WTC11 (cell line): ENCODE measurements around the gene TAF5L. TPM values are rescaled to one million over a fixed set of nuclear protein-coding genes. Genes with fewer than 3 reads are reported as not detected.

Experiments used
- ATAC-seq: fragments of 200-7000 bp; cut with Tn5 transposase; 2 replicates; pipeline ENCODE4 v1.10.0; 2021; ENCODE audit warnings: mild to moderate bottlenecking, moderate library complexity
- CTCF ChIA-PET: fragments of 300-600 bp; sonication (Branson Sonifier 250); formaldehyde crosslinking; loops from one replicate; lab custom pipeline; 2021; ENCODE audit warnings: antibody characterized with exemption; lab: Charles Lee
- POLR2A ChIA-PET: fragments of 350-600 bp; sonication (Branson Sonifier 250); formaldehyde crosslinking; loops from one replicate; lab custom pipeline; 2021; ENCODE audit warnings: antibody characterized with exemption; lab: Charles Lee
- DNase-seq: peaks from one replicate; pipeline ENCODE4 v3.0.0; 2021; ENCODE audit warnings: low spot score
- H3K27ac Mint-ChIP-seq: 2 replicates; pipeline ENCODE4 v1.8.0; 2021; ENCODE audit warnings: mixed read lengths
- H3K27me3 Mint-ChIP-seq: 2 replicates; pipeline ENCODE4 v1.8.0; 2021; ENCODE audit warnings: low read depth, mild to moderate bottlenecking, moderate library complexity, mixed read lengths
- H3K36me3 Mint-ChIP-seq: 2 replicates; pipeline ENCODE4 v1.8.0; 2021; ENCODE audit warnings: mixed read lengths
- H3K4me1 Mint-ChIP-seq: 2 replicates; pipeline ENCODE4 v1.8.0; 2022; ENCODE audit warnings: mixed read lengths
- H3K4me3 Mint-ChIP-seq: 2 replicates; pipeline ENCODE4 v1.8.0; 2021; ENCODE audit warnings: mild to moderate bottlenecking, moderate library complexity, mixed read lengths
- H3K9me3 Mint-ChIP-seq: 2 replicates; pipeline ENCODE4 v1.8.0; 2021; ENCODE audit warnings: mixed read lengths
- CBFB ChIP-seq: sonication (generic); formaldehyde crosslinking; IDR thresholded peaks from 2 replicates; pipeline ENCODE4 v1.8.1; 2022; ENCODE audit warnings: mild to moderate bottlenecking, low read depth, missing genetic modification reagents
- CREB1 ChIP-seq: sonication (generic); formaldehyde crosslinking; IDR thresholded peaks from 2 replicates; pipeline ENCODE4 v1.8.0; 2023; ENCODE audit warnings: mild to moderate bottlenecking, missing genetic modification reagents
- ESRRA ChIP-seq: sonication (generic); formaldehyde crosslinking; IDR thresholded peaks from 2 replicates; pipeline ENCODE4 v1.8.1; 2022; ENCODE audit warnings: mild to moderate bottlenecking, missing genetic modification reagents, borderline replicate concordance
- JAZF1 ChIP-seq: fragments of 250-450 bp; sonication (Bioruptor Pico); IDR thresholded peaks from 2 replicates; pipeline ENCODE4 v1.9.0; 2021; ENCODE audit warnings: moderate library complexity, mild to moderate bottlenecking, inconsistent platforms
- KAT7 ChIP-seq: sonication (generic); formaldehyde crosslinking; IDR thresholded peaks from 2 replicates; pipeline ENCODE4 v1.8.1; 2023; ENCODE audit warnings: missing genetic modification reagents, mild to moderate bottlenecking, borderline replicate concordance
- NFE2L1 ChIP-seq: sonication (generic); formaldehyde crosslinking; IDR thresholded peaks from 2 replicates; pipeline ENCODE4 v1.8.1; 2023; ENCODE audit warnings: missing genetic modification reagents
- NR3C1 ChIP-seq: sonication (generic); formaldehyde crosslinking; conservative IDR thresholded peaks from 2 replicates; pipeline ENCODE4 v1.8.1; 2023; ENCODE audit warnings: low read depth, mild to moderate bottlenecking, missing genetic modification reagents
- OVOL2 ChIP-seq: fragments of 250-450 bp; sonication (Bioruptor Pico); IDR thresholded peaks from 2 replicates; pipeline ENCODE4 v1.9.0; 2021; ENCODE audit warnings: mild to moderate bottlenecking, borderline replicate concordance
- SMAD4 ChIP-seq: sonication (generic); formaldehyde crosslinking; IDR thresholded peaks from 2 replicates; pipeline ENCODE4 v1.8.0; 2022; ENCODE audit warnings: mild to moderate bottlenecking, missing genetic modification reagents
- SP1 ChIP-seq: sonication (generic); formaldehyde crosslinking; conservative IDR thresholded peaks from 2 replicates; pipeline ENCODE4 v1.8.1; 2022; ENCODE audit warnings: missing genetic modification reagents
- TEAD1 ChIP-seq: sonication (generic); formaldehyde crosslinking; IDR thresholded peaks from 2 replicates; pipeline ENCODE4 v1.8.0; 2022; ENCODE audit warnings: mild to moderate bottlenecking, missing genetic modification reagents
- TP53 ChIP-seq: sonication (generic); formaldehyde crosslinking; IDR thresholded peaks from 2 replicates; pipeline ENCODE4 v1.8.1; 2023; ENCODE audit warnings: mild to moderate bottlenecking, missing genetic modification reagents
- USF1 ChIP-seq: sonication (generic); formaldehyde crosslinking; IDR thresholded peaks from 2 replicates; pipeline ENCODE4 v1.8.0; 2022; ENCODE audit warnings: mild to moderate bottlenecking, missing genetic modification reagents
- ZNF219 ChIP-seq: sonication (generic); formaldehyde crosslinking; IDR thresholded peaks from 2 replicates; pipeline ENCODE4 v1.8.0; 2023; ENCODE audit warnings: missing genetic modification reagents, mild to moderate bottlenecking, borderline replicate concordance
- ZNF396 ChIP-seq: fragments of 250-450 bp; sonication (Bioruptor Pico); IDR thresholded peaks from 2 replicates; pipeline ENCODE4 v1.8.0; 2021; ENCODE audit warnings: mild to moderate bottlenecking, moderate library complexity, borderline replicate concordance
- ZNF671 ChIP-seq: fragments of 250-450 bp; sonication (Bioruptor Pico); IDR thresholded peaks from 2 replicates; pipeline ENCODE4 v1.8.0; 2021; ENCODE audit warnings: mild to moderate bottlenecking
- total RNA-seq: library from RNA; stranded (reverse); gene quantifications from 3 replicates; pipeline ENCODE4 v1.2.3, GENCODE V29; 2021
- TF ChIP-seq, protein P1 (sequence below): sonication (generic); formaldehyde crosslinking; IDR thresholded peaks from 2 replicates; pipeline ENCODE4 v1.8.1; 2023; ENCODE audit warnings: mild to moderate bottlenecking, missing genetic modification reagents, moderate library complexity
- TF ChIP-seq, protein P2 (sequence below): fragments of 250-450 bp; sonication (Bioruptor Pico); IDR thresholded peaks from 2 replicates; pipeline ENCODE4 v1.9.0; 2021; ENCODE audit warnings: mild to moderate bottlenecking
- TF ChIP-seq, protein P3 (sequence below): fragments of 250-450 bp; sonication (Bioruptor Pico); IDR thresholded peaks from 2 replicates; pipeline ENCODE4 v2.1.2; 2022; ENCODE audit warnings: mild to moderate bottlenecking, moderate library complexity
- TF ChIP-seq, protein P4 (sequence below): sonication (generic); formaldehyde crosslinking; IDR thresholded peaks from 2 replicates; pipeline ENCODE4 v1.8.0; 2022; ENCODE audit warnings: mild to moderate bottlenecking, missing genetic modification reagents
- TF ChIP-seq, protein P5 (sequence below): sonication (generic); formaldehyde crosslinking; IDR thresholded peaks from 2 replicates; pipeline ENCODE4 v1.8.1; 2022; ENCODE audit warnings: low read depth, mild to moderate bottlenecking, moderate library complexity, missing genetic modification reagents, borderline replicate concordance
- TF ChIP-seq, protein P6 (sequence below): sonication (generic); formaldehyde crosslinking; IDR thresholded peaks from 2 replicates; pipeline ENCODE4 v1.8.0; 2023; ENCODE audit warnings: missing genetic modification reagents, mild to moderate bottlenecking, borderline replicate concordance

The TAF5L gene
- total RNA-seq, 1 experiment from 2014 or later = 23.8 TPM

DNA sequence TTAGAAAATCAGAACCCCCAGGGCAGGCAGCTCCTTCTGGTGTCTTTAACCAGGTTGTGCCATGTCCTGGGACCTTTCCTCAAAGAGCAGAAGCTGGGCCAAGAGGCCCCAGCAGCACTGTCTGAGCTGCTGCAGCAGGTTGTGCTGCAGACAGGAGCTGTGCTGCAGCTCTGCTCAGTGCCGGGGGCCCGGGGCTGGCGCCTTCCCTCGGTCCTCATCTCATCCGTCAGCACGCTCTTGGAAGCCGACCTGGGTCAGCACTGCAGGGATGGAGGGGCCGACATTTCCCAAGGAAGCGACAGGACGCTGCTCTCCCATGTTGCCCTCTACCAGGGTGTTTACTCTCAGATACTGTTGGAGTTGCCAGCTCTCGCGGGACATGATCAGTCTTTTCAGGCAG is 11.8 kb upstream of the TAF5L start:
- ATAC-seq (no peak), DNase-seq (no peak)
- Mint-ChIP-seq H3K4me3 (no peak overlapping the region), H3K36me3 (peaks cover 54% of the 10 kb centered on the region), H3K27ac (no peak overlapping the region), H3K9me3 (no peaks in the 10 kb centered on the region), H3K4me1 (no peaks in the 10 kb centered on the region), H3K27me3 (no peaks in the 10 kb centered on the region)
- POLR2A ChIA-PET = no interaction called here
- CTCF ChIA-PET = interaction anchor here (1.1 kb wide), 1 partner anchor 640 kb away, joined by 3 read pairs; no protein-coding TSS in a partner anchor
- TF ChIP-seq USF1 (no peak), KAT7 (CRISPR knock-in tag) (no peak), TEAD1 (CRISPR knock-in tag) (no peak), CBFB (CRISPR knock-in tag) (no peak)
- TF ChIP-seq, protein P1, sequence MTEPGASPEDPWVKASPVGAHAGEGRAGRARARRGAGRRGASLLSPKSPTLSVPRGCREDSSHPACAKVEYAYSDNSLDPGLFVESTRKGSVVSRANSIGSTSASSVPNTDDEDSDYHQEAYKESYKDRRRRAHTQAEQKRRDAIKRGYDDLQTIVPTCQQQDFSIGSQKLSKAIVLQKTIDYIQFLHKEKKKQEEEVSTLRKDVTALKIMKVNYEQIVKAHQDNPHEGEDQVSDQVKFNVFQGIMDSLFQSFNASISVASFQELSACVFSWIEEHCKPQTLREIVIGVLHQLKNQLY (CRISPR knock-in tag) = no peak
- TF ChIP-seq, protein P2, sequence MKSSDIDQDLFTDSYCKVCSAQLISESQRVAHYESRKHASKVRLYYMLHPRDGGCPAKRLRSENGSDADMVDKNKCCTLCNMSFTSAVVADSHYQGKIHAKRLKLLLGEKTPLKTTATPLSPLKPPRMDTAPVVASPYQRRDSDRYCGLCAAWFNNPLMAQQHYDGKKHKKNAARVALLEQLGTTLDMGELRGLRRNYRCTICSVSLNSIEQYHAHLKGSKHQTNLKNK (CRISPR knock-in tag) = no peak

- POLR2A ChIA-PET = no interaction called here
- Mint-ChIP-seq H3K27ac (no peak overlapping the region), H3K27me3 (no peaks in the 10 kb centered on the region), H3K4me3 (no peak overlapping the region), H3K36me3 (peaks cover 57% of the 10 kb centered on the region), H3K4me1 (no peaks in the 10 kb centered on the region), H3K9me3 (no peaks in the 10 kb centered on the region)
- CTCF ChIA-PET = no interaction called here
- TF ChIP-seq CREB1 (CRISPR knock-in tag) (no peak), TP53 (no peak), OVOL2 (CRISPR knock-in tag) (no peak), ZNF396 (CRISPR knock-in tag) (no peak), NR3C1 (no peak), ZNF219 (CRISPR knock-in tag) (no peak), ZNF671 (CRISPR knock-in tag) (no peak), SP1 (CRISPR knock-in tag) (no peak), NFE2L1 (CRISPR knock-in tag) (no peak), SMAD4 (CRISPR knock-in tag) (no peak), ESRRA (CRISPR knock-in tag) (no peak), JAZF1 (no peak)
- TF ChIP-seq, protein P3, sequence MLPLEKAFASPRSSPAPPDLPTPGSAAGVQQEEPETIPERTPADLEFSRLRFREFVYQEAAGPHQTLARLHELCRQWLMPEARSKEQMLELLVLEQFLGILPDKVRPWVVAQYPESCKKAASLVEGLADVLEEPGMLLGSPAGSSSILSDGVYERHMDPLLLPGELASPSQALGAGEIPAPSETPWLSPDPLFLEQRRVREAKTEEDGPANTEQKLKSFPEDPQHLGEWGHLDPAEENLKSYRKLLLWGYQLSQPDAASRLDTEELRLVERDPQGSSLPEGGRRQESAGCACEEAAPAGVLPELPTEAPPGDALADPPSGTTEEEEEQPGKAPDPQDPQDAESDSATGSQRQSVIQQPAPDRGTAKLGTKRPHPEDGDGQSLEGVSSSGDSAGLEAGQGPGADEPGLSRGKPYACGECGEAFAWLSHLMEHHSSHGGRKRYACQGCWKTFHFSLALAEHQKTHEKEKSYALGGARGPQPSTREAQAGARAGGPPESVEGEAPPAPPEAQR (CRISPR knock-in tag) = no peak
- TF ChIP-seq, protein P4, sequence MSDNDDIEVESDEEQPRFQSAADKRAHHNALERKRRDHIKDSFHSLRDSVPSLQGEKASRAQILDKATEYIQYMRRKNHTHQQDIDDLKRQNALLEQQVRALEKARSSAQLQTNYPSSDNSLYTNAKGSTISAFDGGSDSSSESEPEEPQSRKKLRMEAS (CRISPR knock-in tag) = no peak
- TF ChIP-seq, protein P5, sequence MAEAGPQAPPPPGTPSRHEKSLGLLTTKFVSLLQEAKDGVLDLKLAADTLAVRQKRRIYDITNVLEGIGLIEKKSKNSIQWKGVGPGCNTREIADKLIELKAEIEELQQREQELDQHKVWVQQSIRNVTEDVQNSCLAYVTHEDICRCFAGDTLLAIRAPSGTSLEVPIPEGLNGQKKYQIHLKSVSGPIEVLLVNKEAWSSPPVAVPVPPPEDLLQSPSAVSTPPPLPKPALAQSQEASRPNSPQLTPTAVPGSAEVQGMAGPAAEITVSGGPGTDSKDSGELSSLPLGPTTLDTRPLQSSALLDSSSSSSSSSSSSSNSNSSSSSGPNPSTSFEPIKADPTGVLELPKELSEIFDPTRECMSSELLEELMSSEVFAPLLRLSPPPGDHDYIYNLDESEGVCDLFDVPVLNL = no peak
- TF ChIP-seq, protein P6, sequence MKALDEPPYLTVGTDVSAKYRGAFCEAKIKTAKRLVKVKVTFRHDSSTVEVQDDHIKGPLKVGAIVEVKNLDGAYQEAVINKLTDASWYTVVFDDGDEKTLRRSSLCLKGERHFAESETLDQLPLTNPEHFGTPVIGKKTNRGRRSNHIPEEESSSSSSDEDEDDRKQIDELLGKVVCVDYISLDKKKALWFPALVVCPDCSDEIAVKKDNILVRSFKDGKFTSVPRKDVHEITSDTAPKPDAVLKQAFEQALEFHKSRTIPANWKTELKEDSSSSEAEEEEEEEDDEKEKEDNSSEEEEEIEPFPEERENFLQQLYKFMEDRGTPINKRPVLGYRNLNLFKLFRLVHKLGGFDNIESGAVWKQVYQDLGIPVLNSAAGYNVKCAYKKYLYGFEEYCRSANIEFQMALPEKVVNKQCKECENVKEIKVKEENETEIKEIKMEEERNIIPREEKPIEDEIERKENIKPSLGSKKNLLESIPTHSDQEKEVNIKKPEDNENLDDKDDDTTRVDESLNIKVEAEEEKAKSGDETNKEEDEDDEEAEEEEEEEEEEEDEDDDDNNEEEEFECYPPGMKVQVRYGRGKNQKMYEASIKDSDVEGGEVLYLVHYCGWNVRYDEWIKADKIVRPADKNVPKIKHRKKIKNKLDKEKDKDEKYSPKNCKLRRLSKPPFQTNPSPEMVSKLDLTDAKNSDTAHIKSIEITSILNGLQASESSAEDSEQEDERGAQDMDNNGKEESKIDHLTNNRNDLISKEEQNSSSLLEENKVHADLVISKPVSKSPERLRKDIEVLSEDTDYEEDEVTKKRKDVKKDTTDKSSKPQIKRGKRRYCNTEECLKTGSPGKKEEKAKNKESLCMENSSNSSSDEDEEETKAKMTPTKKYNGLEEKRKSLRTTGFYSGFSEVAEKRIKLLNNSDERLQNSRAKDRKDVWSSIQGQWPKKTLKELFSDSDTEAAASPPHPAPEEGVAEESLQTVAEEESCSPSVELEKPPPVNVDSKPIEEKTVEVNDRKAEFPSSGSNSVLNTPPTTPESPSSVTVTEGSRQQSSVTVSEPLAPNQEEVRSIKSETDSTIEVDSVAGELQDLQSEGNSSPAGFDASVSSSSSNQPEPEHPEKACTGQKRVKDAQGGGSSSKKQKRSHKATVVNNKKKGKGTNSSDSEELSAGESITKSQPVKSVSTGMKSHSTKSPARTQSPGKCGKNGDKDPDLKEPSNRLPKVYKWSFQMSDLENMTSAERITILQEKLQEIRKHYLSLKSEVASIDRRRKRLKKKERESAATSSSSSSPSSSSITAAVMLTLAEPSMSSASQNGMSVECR (CRISPR knock-in tag) = no peak
- DNase-seq (no peak), ATAC-seq (no peak)
Observed at GRCh38 chr1:229636042-229636441, 10.1 kb upstream of the TAF5L start.
